GM12878 (cell line): ENCODE measurements around the gene FKTN. TPM values are rescaled to one million over a fixed set of nuclear protein-coding genes. Genes with fewer than 3 reads are reported as not detected.

Experiments used
- ATAC-seq: fragments of 200-7000 bp; cut with Tn5 transposase; 3 replicates; pipeline ENCODE4 v1.9.1; 2020; ENCODE audit warnings: mild to moderate bottlenecking, moderate library complexity
- BruUV-seq: library from RNA; stranded (reverse); fragments of 400-500 nt; replicated peaks from 2 replicates; lab custom pipeline; 2021; lab: Mats Ljungman, UMichigan
- CTCF ChIA-PET: fragments of 300-600 bp; sonication (Branson Sonifier 250); formaldehyde crosslinking; extraction: SDS; loops from one replicate; lab custom pipeline; 2021; ENCODE audit warnings: inconsistent platforms; lab: Yijun Ruan, JAX
- POLR2A ChIA-PET: fragments of 350-600 bp; formaldehyde crosslinking; extraction: SDS; loops from one replicate; lab custom pipeline; 2021; ENCODE audit warnings: inconsistent platforms; lab: Charles Lee
- RAD21 ChIA-PET: fragments of 300-600 bp; sonication (Branson Sonifier 250); formaldehyde crosslinking; loops from one replicate; lab custom pipeline; 2023; ENCODE audit warnings: antibody characterized with exemption; ENCODE audit not compliant: unreplicated experiment; lab: Charles Lee
- SMC1A ChIA-PET: fragments of 300-600 bp; sonication (Branson Sonifier 250); formaldehyde crosslinking; loops from one replicate; lab custom pipeline; 2023; ENCODE audit not compliant: unreplicated experiment, uncharacterized antibody; lab: Charles Lee
- DNase-seq: peaks from one replicate; pipeline ENCODE4 v3.0.0-alpha.2; 2011; ENCODE audit warnings: low read depth, low spot score
- FAIRE-seq: peaks from 3 replicates; lab custom pipeline; 2011; peaks lifted over from hg19 to GRCh38; lab: Jason Lieb, UNC
- H2AFZ ChIP-seq: 2 replicates; pipeline ENCODE4 v1.6.0; 2011; ENCODE audit warnings: low read depth, low read length, control low read depth; ENCODE audit not compliant: control insufficient read depth
- H3K27ac ChIP-seq: 2 replicates; pipeline ENCODE4 v1.5.1; 2011; ENCODE audit warnings: control low read depth; ENCODE audit not compliant: control insufficient read depth, insufficient read depth
- H3K27me3 ChIP-seq, 2 experiments: replicated peaks in 1 of 2; 2 replicates each; pipeline versions ENCODE4 v1.6.0 to v1.6.1; 2011; ENCODE audit warnings: low read length in 1 of 2; ENCODE audit not compliant: control insufficient read depth in 2 of 2, insufficient read depth in 2 of 2
- H3K36me3 ChIP-seq, 2 experiments: 2 replicates each; pipeline ENCODE4 v1.5.1; 2011; ENCODE audit warnings: low read length in 1 of 2; ENCODE audit not compliant: control insufficient read depth in 2 of 2, insufficient read depth in 2 of 2
- H3K4me1 ChIP-seq: 2 replicates; pipeline ENCODE4 v1.6.1; 2011; ENCODE audit warnings: mild to moderate bottlenecking, low read length, moderate library complexity, mixed read lengths; ENCODE audit not compliant: control insufficient read depth, insufficient read depth
- H3K4me2 ChIP-seq: 2 replicates; pipeline ENCODE4 v1.6.0; 2011; ENCODE audit warnings: control low read depth; ENCODE audit not compliant: control insufficient read depth, insufficient read depth
- H3K4me3 ChIP-seq: fragments of 200-600 bp; sonication (generic); 2 replicates; pipeline ENCODE4 v1.5.1; 2016
- H3K79me2 ChIP-seq: 2 replicates; pipeline ENCODE4 v1.6.0; 2011; ENCODE audit warnings: low read length; ENCODE audit not compliant: control insufficient read depth, insufficient read depth
- H3K9ac ChIP-seq: 2 replicates; pipeline ENCODE4 v1.8.0; 2011; ENCODE audit warnings: low read length, control low read depth, mixed read lengths; ENCODE audit not compliant: control insufficient read depth, insufficient read depth
- H3K9me3 ChIP-seq: replicated peaks from 3 replicates; pipeline ENCODE4 v1.5.1; 2011; ENCODE audit warnings: mild to moderate bottlenecking, low read length; ENCODE audit not compliant: control insufficient read depth, insufficient read depth
- H4K20me1 ChIP-seq: 2 replicates; pipeline ENCODE4 v1.6.0; 2011; ENCODE audit not compliant: control insufficient read depth, insufficient read depth
- CBFB ChIP-seq: IDR thresholded peaks from 2 replicates; pipeline ENCODE4 v1.6.1; 2016; ENCODE audit warnings: antibody characterized with exemption, low read depth
- EZH2 ChIP-seq: IDR thresholded peaks from 2 replicates; pipeline ENCODE4 v1.6.1; 2012; ENCODE audit warnings: low read depth, mild to moderate bottlenecking, control low read depth, inconsistent platforms, low read length, borderline replicate concordance; ENCODE audit not compliant: control insufficient read depth
- HCFC1 ChIP-seq: fragments of 150-350 bp; IDR thresholded peaks from 2 replicates; pipeline ENCODE4 v1.6.1; 2014; ENCODE audit warnings: low read length
- HDAC2 ChIP-seq: fragments of 200-600 bp; sonication (generic); IDR thresholded peaks from 2 replicates; pipeline ENCODE4 v1.6.1; 2017
- STAT3 ChIP-seq: IDR thresholded peaks from 2 replicates; pipeline ENCODE4 v1.6.1; 2011; ENCODE audit warnings: low read depth, low read length, improper control_type of control experiment
- SUZ12 ChIP-seq: fragments of 200-600 bp; sonication (generic); IDR thresholded peaks from one replicate; pipeline ENCODE4 v1.6.1; 2018; ENCODE audit warnings: antibody characterized with exemption, mild to moderate bottlenecking; ENCODE audit not compliant: unreplicated experiment
- TCF3 ChIP-seq: IDR thresholded peaks from 2 replicates; pipeline ENCODE4 v1.6.1; 2012; ENCODE audit warnings: low read depth, mild to moderate bottlenecking, low read length, borderline replicate concordance; ENCODE audit not compliant: insufficient read depth
- ZNF207 ChIP-seq: fragments of 450-650 bp; IDR thresholded peaks from 2 replicates; pipeline ENCODE4 v1.6.1; 2014; ENCODE audit warnings: antibody characterized with exemption, mild to moderate bottlenecking, borderline replicate concordance
- in situ Hi-C: fragments of 300-500 bp; cut with MboI; formaldehyde crosslinking; loops from 9 replicates; pipeline ENCODE4 v1.14.3; 2018; ENCODE audit warnings: mixed read lengths
- intact Hi-C: fragments of 100-400 bp; cut with micrococcal nuclease; formaldehyde crosslinking; loops from one replicate; pipeline ENCODE4 v1.14.2; 2022; ENCODE audit not compliant: unreplicated experiment
- polyA plus RNA-seq, 11 experiments: library from polyadenylated mRNA; depleted of rRNA in 4 of 11; unstranded in 6 of 11; stranded (reverse) in 5 of 11; fragments of >200 nt; fragmentation: Nextera tagmentation in 4 of 11; fragmentation: Illumina TruSeq in 1 of 11; extraction: Ambion mirVana in 4 of 11; extraction: Trizol in 1 of 11; gene quantifications; 1 replicate in 1 of 11; 2 replicates in 10 of 11; pipeline versions ENCODE4 v1.2.1 to v1.2.3, GENCODE V29; 2011 to 2016; ENCODE audit warnings: inconsistent platforms in 2 of 11, missing spikeins in 2 of 11, low read depth in 1 of 11
- total RNA-seq, 4 experiments: library from RNA; depleted of rRNA in 3 of 4; stranded (reverse); fragments of >200 nt in 3 of 4; fragmentation: Illumina TruSeq in 1 of 4; extraction: Trizol in 1 of 4; gene quantifications; 2 replicates each; pipeline versions ENCODE4 v1.2.1 to v1.2.3, GENCODE V29; 2013 to 2021
- TF ChIP-seq, protein P1 (sequence below): IDR thresholded peaks from 2 replicates; pipeline ENCODE4 v1.6.1; 2011; ENCODE audit warnings: mild to moderate bottlenecking, low read depth, low read length, moderate library complexity; ENCODE audit not compliant: insufficient replicate concordance

Gene FKTN
- total and polyA plus RNA-seq, 10 of the 15 experiments (the other 5 are each of a cell fraction or from before 2014, with no cell fraction given), result 3.6 to 15.9 (median 10.6) TPM

DNA sequence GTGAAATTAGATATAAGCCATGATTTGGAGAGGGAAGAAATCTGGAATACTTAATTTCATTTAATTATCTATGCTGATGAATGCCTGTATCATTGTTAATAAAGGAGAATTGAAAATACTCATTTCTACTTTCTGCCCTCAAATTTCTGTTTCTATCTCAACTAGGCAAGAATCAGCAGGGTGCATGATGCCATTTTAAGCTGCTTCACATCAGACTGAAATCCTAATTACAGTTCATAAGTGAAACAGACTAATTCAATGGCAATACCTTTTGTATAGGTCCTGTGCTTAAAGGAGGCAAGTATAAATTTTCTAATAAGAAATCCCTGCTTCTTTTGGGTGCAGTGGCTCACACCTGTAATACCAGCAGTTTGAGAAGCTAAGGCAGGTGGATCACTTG lies 82.0 kb downstream of the FKTN start:
- no peaks in the 10 kb centered on the region for H3K79me2 ChIP-seq
- no peak overlapping the region for H3K9ac ChIP-seq
- no peak for FAIRE-seq
- H3K9me3 ChIP-seq, result no peaks in the 10 kb centered on the region; the same call in 2 of the 3 replicates
- in situ Hi-C loops, result no loop called here
- intact Hi-C loops, result no loop called here
- ChIA-PET CTCF (interaction anchor here (1.2 kb wide), 1 partner anchor 78 kb away, joined by 3 read pairs; no protein-coding TSS in a partner anchor), RAD21 (interaction anchor here (1.0 kb wide), 1 partner anchor 79 kb away, joined by 3 read pairs; no protein-coding TSS in a partner anchor), SMC1A (no interaction called here), POLR2A (no interaction called here)
- 0 out of 4 replicates have a peak, but pooled peaks cover 0 to 1% of the 10 kb centered on the region in 2 experiments for H3K36me3 ChIP-seq
- H3K27me3 ChIP-seq, result no peaks in the 10 kb centered on the region
- no peaks in the 10 kb centered on the region for H4K20me1 ChIP-seq
- H2AFZ ChIP-seq, result no peak overlapping the region
- H3K4me2 ChIP-seq, result no peak overlapping the region; the same call in 1 of the 2 replicates
- peaks cover 4% of the 10 kb centered on the region; the same call in 1 of the 2 replicates for H3K4me1 ChIP-seq
- peak; percentile 21; the same call in 2 of the 3 replicates for ATAC-seq
- no peak for DNase-seq
- TF ChIP-seq TCF3 (no peak), CBFB (no peak), STAT3 (no peak), ZNF207 (no peak), HDAC2 (no peak), EZH2 (no peak), SUZ12 (no peak), HCFC1 (no peak)
- TF ChIP-seq, protein P1, sequence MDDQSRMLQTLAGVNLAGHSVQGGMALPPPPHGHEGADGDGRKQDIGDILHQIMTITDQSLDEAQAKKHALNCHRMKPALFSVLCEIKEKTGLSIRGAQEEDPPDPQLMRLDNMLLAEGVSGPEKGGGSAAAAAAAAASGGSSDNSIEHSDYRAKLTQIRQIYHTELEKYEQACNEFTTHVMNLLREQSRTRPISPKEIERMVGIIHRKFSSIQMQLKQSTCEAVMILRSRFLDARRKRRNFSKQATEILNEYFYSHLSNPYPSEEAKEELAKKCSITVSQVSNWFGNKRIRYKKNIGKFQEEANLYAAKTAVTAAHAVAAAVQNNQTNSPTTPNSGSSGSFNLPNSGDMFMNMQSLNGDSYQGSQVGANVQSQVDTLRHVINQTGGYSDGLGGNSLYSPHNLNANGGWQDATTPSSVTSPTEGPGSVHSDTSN, result no peak
- no peak overlapping the region for H3K27ac ChIP-seq
- no peak overlapping the region for H3K4me3 ChIP-seq
- BruUV-seq, result no TSS peak
